GM19372 (cell line): Measurements from ENCODE around the gene ST8SIA1.
"Not testable (repeated sequence)": the region's sequence is repeated elsewhere in the genome, so short reads cannot be mapped to it uniquely, and the experiment has no call there.

Source experiments
- ATAC-seq: cut with Tn5 transposase; IDR thresholded peaks from one replicate; pipeline ENCODE4 v1.9.1; 2021; ENCODE audit warnings: mild to moderate bottlenecking, low read depth, moderate library complexity; ENCODE audit not compliant: unreplicated experiment

Gene ST8SIA1, protein sequence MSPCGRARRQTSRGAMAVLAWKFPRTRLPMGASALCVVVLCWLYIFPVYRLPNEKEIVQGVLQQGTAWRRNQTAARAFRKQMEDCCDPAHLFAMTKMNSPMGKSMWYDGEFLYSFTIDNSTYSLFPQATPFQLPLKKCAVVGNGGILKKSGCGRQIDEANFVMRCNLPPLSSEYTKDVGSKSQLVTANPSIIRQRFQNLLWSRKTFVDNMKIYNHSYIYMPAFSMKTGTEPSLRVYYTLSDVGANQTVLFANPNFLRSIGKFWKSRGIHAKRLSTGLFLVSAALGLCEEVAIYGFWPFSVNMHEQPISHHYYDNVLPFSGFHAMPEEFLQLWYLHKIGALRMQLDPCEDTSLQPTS

DNA sequence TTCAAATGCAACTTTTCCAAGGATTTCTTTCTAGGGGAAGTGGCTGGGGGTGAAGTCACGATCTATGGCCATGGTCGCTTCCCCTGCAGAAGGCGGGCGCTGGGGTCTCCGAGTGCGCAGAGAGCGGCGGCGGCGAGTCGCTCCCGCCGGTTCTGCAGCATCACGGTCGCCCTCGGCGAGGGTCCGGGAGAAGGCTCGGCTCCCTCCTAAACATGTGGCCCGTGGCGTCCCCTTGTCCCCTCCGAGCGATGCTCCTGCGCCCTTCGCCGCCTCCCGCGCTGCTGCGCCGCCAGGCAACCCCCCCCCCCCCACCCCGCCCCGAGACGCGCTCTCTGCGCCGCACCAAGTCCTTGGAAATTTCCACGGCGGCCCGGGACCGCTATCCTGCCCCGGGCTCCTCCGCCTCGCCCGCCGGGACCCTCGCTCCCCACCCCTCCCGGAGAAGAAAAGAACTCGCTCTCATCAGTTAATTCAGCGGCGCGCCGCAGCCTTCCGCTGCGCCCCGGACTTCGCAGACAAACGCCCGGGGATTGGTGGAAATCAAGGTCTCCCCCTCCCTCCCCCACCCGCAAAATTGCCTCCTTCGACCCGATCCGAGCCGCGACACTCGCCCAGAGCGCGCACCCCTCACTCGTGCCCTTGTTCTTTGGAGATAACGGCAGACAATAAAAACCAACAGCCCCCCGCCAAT, at the start of gene ST8SIA1:
Gene ST8SIA1, minus strand, starts transcription at position 298 of the 691 bp plus-strand sequence. CDS start 475 bp downstream, outside the sequence.
- peak; percentile 6 for ATAC-seq

DNA sequence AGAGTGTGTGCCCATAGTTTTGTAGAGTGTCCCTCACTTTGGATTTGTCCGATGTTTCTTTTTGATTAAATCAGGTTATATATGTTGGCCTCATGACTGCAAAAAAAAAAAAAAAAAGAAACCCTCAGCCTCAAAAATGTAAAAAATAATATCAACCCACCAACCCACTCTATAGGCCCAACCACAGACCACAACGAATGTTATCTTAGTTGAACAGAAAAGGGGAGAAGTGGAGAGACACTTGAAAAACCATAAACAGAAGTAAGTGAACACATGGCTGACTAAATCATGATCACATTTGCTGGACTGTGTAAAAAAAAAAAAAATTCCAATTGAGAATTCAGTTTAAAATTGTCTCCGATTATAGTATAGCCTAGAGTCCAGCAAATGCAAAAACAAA, 45.5 kb upstream of the ST8SIA1 start:
- ATAC-seq: no peak

DNA sequence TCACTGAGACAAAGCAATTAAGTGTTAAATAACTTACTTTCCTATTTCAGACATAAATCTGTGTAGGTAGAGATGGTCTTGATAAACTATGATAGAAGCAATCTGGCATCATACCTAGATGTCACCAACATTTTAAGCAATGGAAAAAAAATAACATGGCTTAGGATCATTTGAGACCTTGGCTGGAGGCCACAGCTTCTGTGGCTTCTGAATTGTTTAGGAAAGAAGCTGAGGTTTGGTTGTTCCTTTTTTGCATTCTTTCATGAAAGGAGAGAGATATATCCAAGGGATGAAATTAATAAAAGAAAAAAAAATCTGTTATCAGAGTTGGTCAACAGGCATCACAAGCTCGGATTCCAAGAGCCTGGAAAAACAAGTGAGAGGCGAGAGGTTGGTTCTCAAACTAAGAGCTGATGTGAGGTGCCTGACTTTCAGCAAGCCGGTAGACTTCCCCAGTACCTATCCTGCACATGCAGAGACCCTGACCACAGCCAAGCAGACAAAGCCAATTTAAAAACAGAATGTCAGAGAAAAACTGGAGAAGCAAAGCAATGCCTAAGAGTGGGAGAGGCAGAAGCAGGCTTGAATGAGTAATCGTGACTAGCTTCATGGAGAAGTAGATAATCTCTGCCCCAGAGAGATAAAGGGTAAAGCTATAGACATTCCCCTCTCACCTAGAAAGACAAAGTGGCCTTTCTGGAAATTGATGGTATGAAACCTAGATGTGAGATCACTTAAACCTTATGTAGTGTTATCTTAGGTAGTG, 43.4 kb upstream of the ST8SIA1 start:
- no peak for ATAC-seq

DNA sequence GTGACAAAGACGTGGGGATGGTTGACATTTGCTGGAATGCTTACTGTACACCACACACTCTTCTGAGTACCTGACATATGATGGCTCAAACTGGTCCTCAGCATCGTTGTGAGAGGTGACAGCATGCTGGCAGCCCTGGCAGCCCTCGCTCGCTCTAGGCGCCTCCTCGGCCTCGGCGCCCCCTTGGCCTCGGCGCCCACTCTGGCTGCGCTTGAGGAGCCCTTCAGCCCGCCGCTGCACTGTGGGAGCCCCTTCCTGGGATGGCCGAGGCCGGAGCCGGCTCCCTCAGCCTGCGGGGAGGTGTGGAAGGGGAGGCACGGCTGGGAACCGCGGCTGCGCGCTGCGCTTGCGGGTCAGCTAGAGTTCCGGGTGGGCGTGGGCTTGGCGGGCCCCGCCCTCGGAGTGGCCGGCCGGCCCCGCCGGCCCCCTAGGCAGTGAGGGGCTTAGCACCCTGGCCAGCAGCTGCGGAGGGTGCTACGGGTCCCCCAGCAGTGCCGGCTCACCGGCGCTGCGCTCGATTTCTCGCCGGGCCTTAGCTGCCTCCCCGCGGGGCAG, 42.2 kb upstream of the ST8SIA1 start:
- not testable (repeated sequence) for ATAC-seq

DNA sequence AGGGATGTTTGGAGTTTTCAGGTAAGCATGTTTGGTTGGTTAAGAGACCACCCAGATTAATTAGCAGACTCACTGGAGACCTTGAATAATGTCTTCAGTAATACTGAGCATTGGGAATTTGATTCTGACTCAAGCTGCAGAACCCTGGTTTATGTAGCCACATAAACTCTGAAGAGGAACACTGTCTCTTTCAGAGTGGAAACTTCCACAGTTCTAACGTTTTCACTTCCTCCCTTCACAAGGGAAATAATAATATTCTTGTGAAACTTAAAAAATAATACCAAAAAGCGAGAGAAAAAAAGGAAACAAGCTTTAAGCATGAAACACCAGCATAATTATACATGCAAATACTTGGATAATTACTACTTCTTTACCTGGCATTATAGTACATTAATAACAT, 40.0 kb upstream of the ST8SIA1 start:
- peak; percentile 73 for ATAC-seq

DNA sequence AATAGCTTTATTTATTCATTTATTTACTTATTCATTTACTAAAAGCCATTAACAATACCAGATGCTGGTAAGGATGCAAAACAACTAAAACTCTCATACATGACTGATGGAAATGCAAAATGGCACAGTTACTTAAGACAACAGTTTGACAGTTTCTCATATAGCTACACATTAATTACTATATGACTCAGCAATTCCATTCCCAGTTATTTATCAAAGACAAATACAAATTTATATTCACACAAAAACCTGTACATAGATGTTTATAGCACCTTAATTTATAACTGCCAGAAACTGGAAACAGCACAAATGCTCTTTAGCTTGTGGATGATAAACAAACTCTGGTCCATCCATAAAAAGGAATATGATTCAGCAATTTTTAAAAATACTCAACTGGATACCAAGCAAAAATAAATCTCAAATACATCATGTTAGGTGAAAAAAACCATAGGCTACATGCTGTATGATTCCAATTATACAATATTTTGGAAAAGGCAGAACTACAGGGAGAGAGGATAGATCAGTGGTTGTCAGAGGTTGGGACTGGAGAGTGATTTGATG, 37.9 kb upstream of the ST8SIA1 start:
- ATAC-seq: no peak

DNA sequence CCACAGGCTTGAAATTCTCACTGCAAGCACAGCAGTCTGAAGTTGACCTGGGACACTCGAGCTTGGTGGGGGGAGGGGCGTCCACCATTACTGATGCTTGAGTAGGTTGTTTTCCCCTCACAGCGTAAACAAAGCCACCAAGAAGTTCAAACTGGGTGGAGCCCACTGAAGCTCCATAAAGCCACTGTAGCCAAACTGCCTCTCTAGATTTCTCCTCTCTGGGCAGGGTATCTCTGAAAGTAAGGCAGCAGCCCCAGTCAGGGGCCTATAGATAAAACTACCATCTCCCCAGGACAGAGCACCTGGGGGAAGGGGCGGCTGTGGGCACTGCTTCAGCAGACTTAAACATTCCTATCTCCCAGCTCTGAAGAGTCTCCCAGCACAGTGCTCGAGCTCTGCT, 31.7 kb upstream of the ST8SIA1 start:
- ATAC-seq: no peak

DNA sequence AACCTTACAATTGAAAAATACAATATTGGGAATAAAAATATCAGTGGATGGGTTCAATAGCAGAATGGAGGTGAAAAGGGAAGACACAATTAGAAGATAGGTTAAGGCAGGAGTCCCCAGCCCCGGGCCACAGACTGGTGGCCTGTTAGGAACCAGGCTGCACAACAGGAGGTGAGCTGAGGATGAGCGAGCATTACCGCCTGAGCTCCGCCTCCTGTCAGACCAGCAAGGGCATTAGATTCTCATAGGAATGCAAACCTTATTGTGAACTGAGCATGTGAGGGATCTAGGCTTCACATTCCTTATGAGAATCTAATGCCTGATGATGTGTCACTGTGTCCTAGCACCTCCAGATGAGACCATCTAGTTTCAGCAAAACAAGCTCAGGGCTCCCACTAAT, 27.3 kb upstream of the ST8SIA1 start:
- ATAC-seq: no peak

DNA sequence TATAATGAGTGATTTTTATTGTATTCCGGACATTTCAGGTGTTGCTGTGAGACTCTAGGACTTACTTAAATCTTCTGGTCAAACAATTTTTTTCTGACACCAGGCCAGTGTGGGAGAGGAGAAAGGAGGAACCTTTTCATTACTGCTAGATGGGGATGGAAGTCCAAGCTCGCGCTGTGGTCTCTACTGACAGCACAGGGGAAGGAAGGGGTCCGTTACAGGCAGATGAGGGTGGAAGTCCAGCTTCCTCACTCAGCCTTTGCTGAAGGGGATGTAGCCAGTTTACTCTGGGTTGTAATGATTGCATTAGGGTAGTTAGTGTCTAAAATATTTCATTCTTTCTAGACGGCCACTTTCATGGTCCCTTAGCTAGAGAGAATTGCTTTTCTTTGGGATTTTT, 26.3 kb upstream of the ST8SIA1 start:
- ATAC-seq: no peak

DNA sequence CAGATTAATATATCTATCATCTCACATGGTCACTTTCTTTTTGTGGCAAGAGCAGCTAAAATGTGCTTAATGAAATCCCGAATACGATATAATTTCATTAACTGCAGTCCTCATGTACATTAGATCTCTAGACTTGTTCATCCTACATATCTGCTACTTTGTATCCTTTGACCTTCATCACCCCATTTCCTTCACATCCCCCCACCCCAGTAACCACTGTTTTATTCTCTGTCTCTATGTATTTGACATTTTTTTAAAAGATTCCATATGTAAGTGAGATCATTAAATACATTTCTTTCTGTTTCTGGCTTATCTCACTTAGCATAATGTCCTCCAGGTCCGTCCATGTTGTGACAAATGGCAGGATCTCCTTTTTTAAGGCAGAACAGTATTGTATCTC, 23.0 kb upstream of the ST8SIA1 start:
- ATAC-seq: no peak

DNA sequence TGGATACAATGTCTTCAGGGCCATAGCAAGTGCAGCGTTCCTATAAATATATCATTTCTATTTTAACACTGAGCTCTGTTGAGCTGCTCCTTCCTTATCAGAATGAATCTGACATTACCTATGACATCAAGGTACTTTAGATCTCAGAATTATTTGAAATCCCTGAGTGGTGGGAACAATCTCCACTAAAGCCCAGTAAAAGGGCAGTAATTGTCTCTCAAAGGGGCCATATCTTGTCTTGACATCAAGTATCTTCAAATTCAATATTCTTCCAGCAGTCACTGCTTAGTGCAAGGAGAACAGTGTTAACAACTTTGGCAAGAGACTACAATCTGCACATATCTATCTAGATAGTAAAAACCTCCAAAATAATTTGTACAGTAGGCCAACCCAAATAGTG, 21.7 kb upstream of the ST8SIA1 start:
- ATAC-seq: no peak

DNA sequence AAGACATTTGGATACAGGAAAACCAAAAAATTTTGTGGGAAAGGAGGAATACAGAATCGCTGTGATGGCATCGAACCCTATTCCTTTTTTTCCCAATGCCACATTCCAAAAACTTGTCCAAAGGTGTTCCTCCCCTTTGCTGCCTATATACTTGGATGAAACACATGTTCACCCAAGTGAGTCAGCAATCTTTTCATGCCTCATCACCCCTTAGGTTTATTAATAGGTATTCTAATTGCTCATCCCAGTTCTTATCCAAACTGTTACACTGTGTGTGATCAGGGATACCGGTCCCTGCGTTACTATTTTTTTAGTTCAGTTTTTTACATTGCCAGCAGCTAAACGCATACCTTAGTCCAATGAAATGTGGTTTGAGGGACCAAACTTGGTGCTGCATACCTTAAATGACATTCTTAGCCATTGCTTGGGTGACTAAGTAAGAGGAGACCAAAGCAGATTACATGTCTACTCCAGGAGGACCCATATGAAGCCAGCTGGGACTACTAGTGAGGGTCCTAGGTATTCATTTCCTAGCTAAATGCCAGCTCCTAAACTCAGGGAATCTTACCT, 20.6 kb upstream of the ST8SIA1 start:
- ATAC-seq: no peak

DNA sequence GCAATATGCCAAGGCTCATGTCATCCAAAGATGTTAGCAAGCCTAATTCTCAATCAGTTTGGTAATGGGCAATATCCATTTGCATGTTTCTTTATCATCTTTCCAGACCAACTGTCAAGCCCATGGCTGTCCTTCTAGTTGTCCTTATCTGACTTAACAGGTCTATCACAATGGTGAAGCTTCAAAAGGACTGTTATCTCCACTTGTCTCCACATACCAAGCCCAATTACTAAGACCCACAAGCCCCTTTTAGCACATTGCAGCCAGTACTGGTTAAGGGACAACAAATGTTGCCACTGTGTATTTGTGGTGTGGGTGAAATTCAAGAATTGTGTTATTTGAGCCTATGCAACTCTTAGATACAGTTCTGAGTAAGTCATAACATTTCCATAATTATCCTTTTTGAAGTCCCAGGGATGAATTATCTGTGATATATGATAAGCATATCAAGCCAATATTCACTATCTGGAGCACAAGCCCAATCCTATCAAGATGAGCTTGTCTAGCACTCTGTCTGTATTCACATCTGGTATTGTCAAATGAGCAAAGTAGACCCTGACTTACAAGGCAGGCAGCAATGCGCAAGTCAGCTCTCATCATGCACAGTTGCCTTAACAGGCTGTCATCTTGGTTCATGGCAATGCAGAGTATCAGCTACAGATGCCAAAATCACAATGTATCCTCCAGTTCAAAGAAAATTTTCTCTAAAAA, 19.3 kb upstream of the ST8SIA1 start:
- no peak for ATAC-seq

DNA sequence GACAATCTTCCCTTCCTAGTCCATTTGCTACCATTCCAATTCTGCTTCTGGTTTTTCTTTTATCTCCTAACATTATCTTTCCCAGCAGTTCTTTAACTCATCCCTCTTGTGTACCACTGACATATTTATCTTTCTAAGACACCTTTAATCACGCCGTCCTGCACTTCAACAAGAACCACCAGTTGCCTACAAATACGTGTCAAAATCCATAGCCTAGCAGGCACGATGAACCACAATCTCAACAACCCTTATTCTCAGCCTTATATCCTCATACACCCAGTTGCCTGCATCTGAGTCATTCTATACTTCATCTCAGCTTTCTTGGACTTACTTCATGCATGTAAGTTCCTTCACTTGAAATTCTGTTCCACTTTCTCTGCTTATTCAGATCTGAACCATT, 16.4 kb upstream of the ST8SIA1 start:
- no peak for ATAC-seq

DNA sequence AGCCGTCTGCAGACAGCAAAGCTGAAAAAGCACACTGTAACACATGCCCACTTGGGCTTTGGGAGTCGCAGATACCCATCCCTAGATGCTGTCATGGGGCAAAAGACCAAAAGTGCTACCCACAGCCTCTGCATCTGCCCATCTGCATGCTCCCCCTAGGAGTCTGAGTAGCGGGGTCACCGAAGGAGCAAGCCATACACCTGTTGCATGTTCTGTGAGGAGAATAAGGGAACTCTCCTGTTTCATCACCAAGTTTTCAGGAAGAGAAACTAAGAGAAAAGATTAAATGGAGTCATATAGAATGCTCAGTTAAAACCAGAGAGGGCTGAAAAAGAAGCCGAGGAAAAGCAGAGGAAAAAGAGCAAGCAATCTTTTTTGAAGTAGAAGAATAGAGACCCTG, 13.7 kb upstream of the ST8SIA1 start:
- ATAC-seq: no peak

DNA sequence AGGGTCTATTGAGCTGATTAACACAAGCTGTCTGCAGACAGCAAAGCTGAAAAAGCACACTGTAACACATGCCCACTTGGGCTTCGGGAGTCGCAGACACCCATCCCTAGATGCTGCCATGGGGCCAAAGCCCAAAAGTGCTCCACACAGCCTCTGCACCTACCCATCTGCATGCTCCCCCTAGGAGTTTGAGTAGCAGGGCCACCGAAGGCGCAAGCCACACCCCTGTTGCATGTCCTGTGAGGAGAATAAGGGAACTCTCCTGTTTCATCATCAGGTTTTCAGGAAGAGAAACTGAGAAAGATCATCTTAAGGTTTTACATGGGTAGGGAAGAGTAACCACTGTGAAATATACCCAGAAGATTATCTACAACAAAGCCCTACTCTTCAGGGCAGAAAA, 5.6 kb upstream of the ST8SIA1 start:
- ATAC-seq: no peak

DNA sequence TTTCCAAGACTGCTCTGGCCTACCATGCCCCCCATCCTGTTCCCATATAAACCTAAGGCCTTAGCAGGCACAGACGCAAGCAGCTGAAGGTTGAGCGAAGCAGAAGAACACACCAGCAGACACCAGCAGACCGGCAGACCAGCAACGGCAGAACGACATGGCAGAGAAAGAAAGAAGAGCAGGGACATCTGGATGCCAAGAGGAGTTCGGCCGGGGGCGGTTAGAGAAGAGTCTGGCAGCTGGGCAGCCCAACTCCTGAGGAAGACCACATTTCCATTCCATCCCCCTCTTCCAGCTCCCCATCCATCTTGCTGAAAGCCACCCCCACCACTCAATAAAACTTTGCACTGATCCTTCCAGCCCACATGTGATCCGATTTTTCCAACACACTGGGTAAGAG, 5.2 kb upstream of the ST8SIA1 start:
- ATAC-seq: no peak

DNA sequence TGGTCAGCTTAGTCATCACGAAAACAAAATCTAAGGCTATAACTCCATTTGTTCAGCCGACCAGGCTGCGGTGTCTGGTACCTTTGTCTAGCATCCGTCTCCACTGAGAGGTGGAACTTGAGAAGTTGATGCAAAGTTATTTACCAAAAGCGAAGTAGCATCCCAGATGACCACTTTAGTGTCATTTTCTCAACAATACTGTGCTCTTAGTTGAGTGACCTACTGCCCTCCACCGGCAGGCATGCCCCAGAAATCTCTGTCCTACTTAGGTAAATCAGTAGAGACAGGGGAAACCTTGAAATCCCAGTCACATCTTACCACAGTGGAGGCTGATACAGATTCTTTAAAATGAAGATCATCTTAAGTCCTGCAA, 1.3 kb upstream of the ST8SIA1 start:
- ATAC-seq: no peak

DNA sequence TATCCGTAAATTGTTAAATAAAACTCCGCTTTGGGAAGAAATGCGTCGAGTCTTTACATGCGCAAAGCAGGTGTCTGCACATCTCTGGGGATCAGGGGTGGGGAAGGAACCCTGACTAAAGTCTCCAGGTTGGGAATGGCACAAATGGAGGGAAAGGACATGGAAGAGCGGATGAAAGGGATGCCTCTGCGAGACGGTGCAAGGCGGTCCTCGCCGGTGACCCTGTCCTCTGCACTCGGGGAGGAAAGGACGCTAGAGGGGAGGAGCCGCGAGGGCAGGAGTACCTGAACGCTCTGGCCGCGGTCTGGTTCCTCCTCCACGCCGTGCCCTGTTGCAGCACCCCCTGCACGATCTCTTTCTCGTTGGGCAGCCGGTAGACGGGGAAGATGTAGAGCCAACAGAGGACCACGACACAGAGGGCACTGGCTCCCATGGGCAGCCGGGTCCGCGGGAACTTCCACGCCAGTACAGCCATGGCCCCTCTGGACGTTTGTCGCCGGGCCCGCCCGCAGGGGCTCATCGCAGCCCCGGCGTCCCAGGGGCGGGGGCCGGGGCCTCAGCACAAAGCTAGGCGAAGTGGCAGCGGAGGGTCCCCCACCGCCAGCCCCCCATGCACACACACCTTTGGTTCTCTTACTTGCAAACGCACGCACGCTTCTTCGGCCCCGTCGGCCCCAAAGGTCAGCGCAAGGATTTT, 646 bp downstream of the ST8SIA1 start:
- no peak for ATAC-seq
